Colonic mucosa (tissue), 4 donors: ENCODE results near the gene TMEM38A. TPM values are rescaled to one million over a fixed set of nuclear protein-coding genes. Genes with fewer than 3 reads are reported as not detected.

Experiments
- DNase-seq: peaks from one replicate; pipeline ENCODE4 v3.0.0-alpha.2; 2020
- H3K27ac ChIP-seq: fragments of 200-600 bp; one replicate; pipeline ENCODE4 v1.8.0; 2021
- H3K27me3 ChIP-seq: fragments of 200-600 bp; one replicate; pipeline ENCODE4 v1.8.0; 2021
- H3K36me3 ChIP-seq: fragments of 200-600 bp; one replicate; pipeline ENCODE4 v1.8.0; 2021
- H3K4me1 ChIP-seq: fragments of 200-600 bp; one replicate; pipeline ENCODE4 v1.8.0; 2021; ENCODE audit warnings: mild to moderate bottlenecking
- H3K4me3 ChIP-seq: fragments of 200-600 bp; one replicate; pipeline ENCODE4 v1.8.0; 2021
- H3K9ac ChIP-seq, 2 donors: one replicate each; pipeline ENCODE4 v1.7.0; 2013; ENCODE audit warnings: control low read depth in 2 of 2, low read depth in 2 of 2, low read length in 2 of 2
- H3K9me3 ChIP-seq: fragments of 200-600 bp; one replicate; pipeline ENCODE4 v1.8.0; 2021
- intact Hi-C: fragments of 100-400 bp; cut with DNase I; formaldehyde crosslinking; loops from one replicate; pipeline ENCODE4 v1.14.1; 2022
- total RNA-seq, 2 donors: library from RNA; stranded (reverse); fragmentation: NEBNext Ultra II Directional in 1 of 2; extraction: Animal tissue kit (Norgen Biotek cat#: 25700) in 1 of 2; gene quantifications; one replicate each; pipeline ENCODE4 v1.2.1, GENCODE V29; 2021
- TF ChIP-seq, protein P1 (sequence below): fragments of 200-600 bp; IDR thresholded peaks from one replicate; pipeline ENCODE4 v1.8.0; 2022; ENCODE audit warnings: antibody characterized with exemption, mild to moderate bottlenecking
- donor health status: healthy.
- donor health status: DM: no; HTN: no; CAD: no.
- donor health status: DM: no; HTN: no; CAD: no.

Gene TMEM38A
- total RNA-seq, 2 donors from 2014 or later: 4.2 to 4.4 TPM

DNA sequence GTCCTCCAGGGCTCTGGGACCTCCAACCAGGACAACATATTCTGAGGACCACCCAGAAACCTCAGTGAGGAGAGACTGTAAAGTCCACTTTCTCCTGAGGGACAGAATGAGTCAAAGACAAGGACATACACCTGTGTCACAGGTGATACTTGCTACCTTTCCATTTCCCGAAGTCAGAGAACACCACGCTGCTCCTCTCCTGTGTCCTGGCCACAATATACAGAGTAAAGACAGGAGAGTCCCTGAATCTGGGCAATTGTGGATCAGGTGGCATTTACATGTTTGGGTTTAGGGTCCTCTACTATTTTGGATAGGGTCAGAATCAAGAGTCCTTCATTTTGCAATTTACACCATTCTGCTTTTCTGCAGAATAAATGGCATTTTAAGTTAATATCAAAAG is 37.9 kb upstream of the TMEM38A start:
- Histone ChIP-seq H3K4me3 (no peak overlapping the region), H3K27me3 (no peaks in the 10 kb centered on the region), H3K27ac (no peak overlapping the region), H3K9ac (no peak overlapping the region), H3K4me1 (no peaks in the 10 kb centered on the region), H3K36me3 (peaks cover 3% of the 10 kb centered on the region), H3K9me3 (no peaks in the 10 kb centered on the region)
- no peak for DNase-seq
- TF ChIP-seq, protein P1, sequence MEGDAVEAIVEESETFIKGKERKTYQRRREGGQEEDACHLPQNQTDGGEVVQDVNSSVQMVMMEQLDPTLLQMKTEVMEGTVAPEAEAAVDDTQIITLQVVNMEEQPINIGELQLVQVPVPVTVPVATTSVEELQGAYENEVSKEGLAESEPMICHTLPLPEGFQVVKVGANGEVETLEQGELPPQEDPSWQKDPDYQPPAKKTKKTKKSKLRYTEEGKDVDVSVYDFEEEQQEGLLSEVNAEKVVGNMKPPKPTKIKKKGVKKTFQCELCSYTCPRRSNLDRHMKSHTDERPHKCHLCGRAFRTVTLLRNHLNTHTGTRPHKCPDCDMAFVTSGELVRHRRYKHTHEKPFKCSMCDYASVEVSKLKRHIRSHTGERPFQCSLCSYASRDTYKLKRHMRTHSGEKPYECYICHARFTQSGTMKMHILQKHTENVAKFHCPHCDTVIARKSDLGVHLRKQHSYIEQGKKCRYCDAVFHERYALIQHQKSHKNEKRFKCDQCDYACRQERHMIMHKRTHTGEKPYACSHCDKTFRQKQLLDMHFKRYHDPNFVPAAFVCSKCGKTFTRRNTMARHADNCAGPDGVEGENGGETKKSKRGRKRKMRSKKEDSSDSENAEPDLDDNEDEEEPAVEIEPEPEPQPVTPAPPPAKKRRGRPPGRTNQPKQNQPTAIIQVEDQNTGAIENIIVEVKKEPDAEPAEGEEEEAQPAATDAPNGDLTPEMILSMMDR: no peak
- intact Hi-C loops: no loop called here

DNA sequence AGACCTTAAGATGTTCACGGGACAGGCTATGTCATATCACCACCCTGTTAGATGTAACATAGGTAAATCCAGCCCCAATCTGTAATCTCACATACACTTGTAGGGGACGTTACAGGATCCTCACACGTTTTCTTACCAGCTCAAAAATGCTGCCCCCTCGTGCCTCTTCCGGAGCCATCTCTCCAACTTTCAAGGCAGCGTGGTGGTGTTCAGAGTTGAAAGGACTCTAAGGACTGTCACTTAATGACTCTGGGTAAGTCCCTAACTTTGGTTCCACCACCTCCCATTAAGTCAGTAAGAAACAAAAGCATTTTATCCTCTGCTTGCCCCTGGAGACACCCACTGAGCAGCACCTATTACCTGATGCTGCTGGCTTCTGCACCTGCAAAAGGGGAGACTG is 37.4 kb upstream of the TMEM38A start:
- Histone ChIP-seq H3K27me3 (no peaks in the 10 kb centered on the region), H3K4me1 (no peaks in the 10 kb centered on the region), H3K9ac (no peak overlapping the region), H3K27ac (no peak overlapping the region), H3K4me3 (no peak overlapping the region), H3K36me3 (peaks cover 3% of the 10 kb centered on the region), H3K9me3 (no peaks in the 10 kb centered on the region)
- DNase-seq: no peak
- intact Hi-C loops: no loop called here
- TF ChIP-seq, protein P1: no peak

DNA sequence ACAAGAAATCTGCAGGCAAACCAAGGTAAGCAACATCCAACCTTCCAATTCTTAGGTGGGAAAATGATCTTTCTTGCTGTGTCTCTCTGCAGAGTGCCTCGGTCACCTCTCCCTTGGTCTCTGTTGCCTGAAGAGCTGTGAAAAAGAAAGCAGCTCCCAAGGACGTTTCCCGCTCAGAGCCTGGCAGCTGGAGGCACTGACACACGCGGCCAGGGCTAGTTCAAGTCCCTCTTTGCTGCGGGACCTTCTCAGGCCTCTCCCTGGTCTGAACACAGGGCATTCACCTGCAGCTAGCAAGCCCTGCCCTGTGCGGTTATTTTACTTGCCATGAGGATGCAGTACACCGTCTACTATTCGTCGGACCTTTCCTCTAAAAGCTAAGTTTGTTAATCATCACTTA is 36.7 kb upstream of the TMEM38A start:
- intact Hi-C loops: no loop called here
- H3K9ac ChIP-seq: no peak overlapping the region
- no peak overlapping the region for H3K4me3 ChIP-seq
- no peaks in the 10 kb centered on the region for H3K27me3 ChIP-seq
- no peak overlapping the region for H3K27ac ChIP-seq
- TF ChIP-seq, protein P1: no peak
- peaks cover 3% of the 10 kb centered on the region for H3K36me3 ChIP-seq
- no peaks in the 10 kb centered on the region for H3K9me3 ChIP-seq
- DNase-seq: no peak
- H3K4me1 ChIP-seq: no peaks in the 10 kb centered on the region

DNA sequence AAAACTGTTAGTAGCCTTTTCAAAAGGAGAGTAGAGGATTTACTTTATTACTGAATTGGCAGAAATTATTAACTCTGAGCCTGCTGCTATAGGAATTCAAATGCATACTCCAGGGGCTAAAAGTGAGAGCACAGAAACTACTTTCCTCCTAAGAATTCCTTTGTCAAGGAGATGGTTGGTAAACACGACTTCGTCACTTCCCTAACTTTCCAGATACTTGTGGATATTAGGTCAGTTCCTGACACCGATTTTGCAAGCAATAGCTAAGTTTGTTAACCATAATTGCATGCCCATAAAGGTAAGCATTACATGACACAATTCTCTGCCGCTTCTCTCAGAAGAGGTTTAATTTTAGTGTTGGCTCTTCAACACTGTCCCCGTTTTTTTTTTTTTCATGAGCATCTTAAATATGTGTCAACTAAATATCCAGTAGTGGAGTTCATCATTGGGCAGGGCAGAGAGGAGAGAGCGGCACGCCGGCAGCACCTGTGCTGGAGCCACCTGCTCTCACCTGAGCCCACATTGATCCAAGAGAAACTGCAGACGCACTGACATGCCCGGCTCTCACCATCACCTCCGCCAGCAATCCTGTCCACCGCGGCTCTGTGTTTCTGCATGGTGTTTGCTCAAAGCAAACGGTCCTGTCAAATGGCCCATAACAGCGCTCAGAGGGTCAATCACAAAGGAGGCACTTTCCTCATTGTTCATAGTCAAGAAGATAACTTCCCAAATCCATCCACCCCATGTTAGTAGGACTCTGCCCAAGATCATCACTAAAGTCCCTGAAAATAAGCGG is 35.6 kb upstream of the TMEM38A start:
- TF ChIP-seq, protein P1: no peak
- Histone ChIP-seq H3K27ac (no peak overlapping the region), H3K4me1 (no peaks in the 10 kb centered on the region), H3K9me3 (no peaks in the 10 kb centered on the region), H3K36me3 (peaks cover 3% of the 10 kb centered on the region), H3K27me3 (no peaks in the 10 kb centered on the region), H3K4me3 (no peak overlapping the region), H3K9ac (no peak overlapping the region)
- no peak for DNase-seq
- intact Hi-C loops: loop anchor here (5.0 kb wide), 1 partner anchor 53 kb away; the partner anchor contains the start of gene SLC35E1

DNA sequence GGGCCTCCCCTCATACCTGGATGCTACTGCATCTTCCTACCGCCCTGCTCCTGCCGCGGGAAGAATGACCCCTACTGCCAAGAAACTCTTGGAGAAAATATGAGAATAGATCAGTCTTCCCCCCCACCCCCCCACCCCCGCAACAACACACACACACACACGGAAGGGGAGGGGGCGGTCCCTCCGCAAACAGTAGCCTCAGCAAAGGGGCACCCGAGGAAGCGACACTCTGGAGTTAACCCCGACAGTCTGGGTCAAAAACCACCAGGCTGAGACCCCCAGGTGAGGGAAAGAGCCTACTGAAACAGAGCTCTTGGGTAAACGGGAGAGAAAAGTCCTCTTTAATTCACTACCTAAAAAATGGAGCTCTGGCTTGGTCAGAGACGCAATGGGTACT is 34.1 kb upstream of the TMEM38A start:
- H3K4me3 ChIP-seq: peak overlapping the region; percentile 98
- H3K36me3 ChIP-seq: peaks cover 3% of the 10 kb centered on the region
- peak overlapping the region; percentile 94 to 97 for H3K9ac ChIP-seq
- no peaks in the 10 kb centered on the region for H3K4me1 ChIP-seq
- H3K27me3 ChIP-seq: no peaks in the 10 kb centered on the region
- TF ChIP-seq, protein P1: no peak
- DNase-seq: no peak
- intact Hi-C loops: loop anchor here (5.0 kb wide), 1 partner anchor 54 kb away; the partner anchor contains the start of gene SLC35E1
- peak overlapping the region; percentile 46 for H3K27ac ChIP-seq
- H3K9me3 ChIP-seq: no peaks in the 10 kb centered on the region
